Mucosa of gallbladder (tissue), 1 donor: ENCODE results near the gene FREY1. TPM values are rescaled to one million over a fixed set of nuclear protein-coding genes. Genes with fewer than 3 reads are reported as not detected.
A peak's percentile ranks its signal among the peaks of the same experiment; 100 is the strongest.

ENCODE experiments used
- DNase-seq: peaks from one replicate; pipeline ENCODE4 v3.0.0-alpha.2; 2020; ENCODE audit warnings: low spot score
- total RNA-seq: library from RNA; stranded (reverse); gene quantifications from one replicate; pipeline ENCODE4 v1.2.1, GENCODE V29; 2021
- donor health status: DM: no; HTN: no; CAD: no.

Gene FREY1
- total RNA-seq, 1 donor from 2014 or later: not detected

GRCh38 chr11:45870706-45871105 lies 36.4 kb downstream of the FREY1 start:
- DNase-seq: no peak

- DNase-seq: no peak
Measured at GRCh38 chr11:45869551-45869950, 37.5 kb downstream of the FREY1 start.

- no peak for DNase-seq
Measured at GRCh38 chr11:45864041-45864440, 43.0 kb downstream of the FREY1 start.

- DNase-seq: no peak
Measured at GRCh38 chr11:45860764-45861510, 46.1 kb downstream of the FREY1 start.

- DNase-seq: no peak
Measured at GRCh38 chr11:45860348-45860747, 46.7 kb downstream of the FREY1 start.

GRCh38 chr11:45859661-45860140 lies 47.4 kb downstream of the FREY1 start:
- DNase-seq: peak; percentile 94

GRCh38 chr11:45858751-45859398 lies 48.2 kb downstream of the FREY1 start:
- no peak for DNase-seq

- DNase-seq: peak; percentile 40
Measured at GRCh38 chr11:45857961-45858474, 49.1 kb downstream of the FREY1 start.

Other genes starting within 250 kb of the FREY1 start
- gene CHST1, start 241.6 kb downstream of the FREY1 start, total RNA-seq: 1.8 TPM
- gene SLC35C1, start 102.1 kb downstream of the FREY1 start, total RNA-seq: 32.6 TPM
- 61.9 TPM for gene CRY2, start 59.8 kb downstream of the FREY1 start, total RNA-seq
- 16.3 TPM for gene MAPK8IP1, start 21.6 kb downstream of the FREY1 start, total RNA-seq
- gene PEX16, start 10.6 kb upstream of the FREY1 start, total RNA-seq: 31.4 TPM
- gene LARGE2, start 15.4 kb upstream of the FREY1 start, total RNA-seq: 2.2 TPM
- 43.8 TPM for gene PHF21A, start 214.2 kb upstream of the FREY1 start, total RNA-seq